NOMO-1 treated with DMSO at 0.1 percent for 48 hours (cell line): ENCODE measurements around the gene NVL.
A peak's percentile ranks its signal among the peaks of the same experiment; 100 is the strongest.
"Not testable (repeated sequence)": the region's sequence is repeated elsewhere in the genome, so short reads cannot be mapped to it uniquely, and the experiment has no call there.

Experiments used
- DNase-seq: peaks from one replicate; lab custom pipeline; 2025; ENCODE audit not compliant: unreplicated experiment; lab: John Stamatoyannopoulos, UW

The NVL gene

DNA sequence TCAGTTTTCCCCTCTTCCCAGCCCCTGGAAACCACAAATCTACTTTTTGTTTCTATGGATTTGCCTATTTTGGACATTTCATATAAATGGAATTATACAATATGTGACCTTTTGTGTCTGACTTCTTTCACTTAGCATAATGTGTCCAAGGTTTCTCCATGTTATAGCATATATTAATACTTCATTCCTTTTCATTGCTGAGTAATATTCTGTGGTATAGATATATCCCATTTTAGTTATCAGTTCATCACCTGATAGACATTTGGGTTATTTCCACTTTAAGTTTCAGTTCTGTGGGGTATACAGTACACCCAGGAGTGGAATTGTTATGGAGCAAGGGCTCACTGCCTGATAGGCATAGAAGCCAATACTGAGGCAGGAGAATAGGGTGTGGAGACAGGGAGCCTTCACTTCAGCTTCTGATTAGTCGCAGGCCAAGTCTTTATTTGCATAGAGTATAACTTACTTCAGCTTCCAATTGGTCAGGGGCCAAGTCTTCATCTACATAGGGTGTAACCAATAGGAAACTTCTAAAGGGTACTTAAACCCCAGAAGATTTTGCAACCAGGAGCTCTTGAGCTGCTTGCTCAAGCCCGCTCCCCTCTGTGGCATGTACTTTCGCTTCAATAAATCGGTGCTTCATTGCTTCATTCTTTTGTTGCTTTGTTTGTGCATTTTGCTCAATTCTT lies 8.3 kb upstream of the NVL start:
- peak; percentile 27 for DNase-seq

DNA sequence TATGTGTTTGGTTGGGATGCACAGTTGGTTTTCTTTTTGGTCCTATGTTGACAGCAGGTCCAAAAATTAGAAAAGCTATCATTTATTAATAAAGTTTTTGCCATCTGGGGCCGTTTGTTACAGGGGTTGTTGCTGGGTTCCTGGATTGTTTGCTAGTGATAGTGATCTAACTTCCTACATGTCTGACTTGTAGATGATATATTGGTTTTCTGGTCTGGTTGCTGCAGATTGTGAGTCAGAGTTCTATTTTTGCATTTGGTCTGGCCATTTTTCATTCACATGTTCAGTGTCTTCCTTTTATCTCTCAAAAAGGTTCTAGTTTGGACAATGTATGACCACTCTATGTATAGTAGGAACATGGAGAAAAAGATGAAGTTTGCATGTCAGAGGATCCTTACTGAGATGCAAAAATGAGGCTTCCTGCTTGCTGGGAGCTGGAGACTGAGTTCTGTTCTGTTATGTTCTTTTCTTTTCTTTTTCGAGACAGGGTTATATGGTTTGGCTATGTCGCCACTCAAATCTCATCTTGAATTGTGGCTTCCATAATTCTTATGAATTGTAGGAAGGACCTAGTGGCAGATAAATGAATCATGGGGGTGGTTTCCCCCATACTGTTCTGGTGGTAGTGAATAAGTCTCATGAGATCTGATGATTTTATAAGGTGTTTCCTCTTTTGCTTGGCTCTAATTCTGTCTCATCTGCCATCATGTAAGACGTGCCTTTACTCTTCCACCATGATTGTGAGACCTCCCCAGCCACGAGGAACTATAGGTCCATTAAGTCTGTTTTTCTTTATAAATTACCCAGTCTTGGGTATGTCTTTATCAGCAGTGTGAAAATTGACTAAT lies 4.2 kb upstream of the NVL start:
- DNase-seq: peak; percentile 96

DNA sequence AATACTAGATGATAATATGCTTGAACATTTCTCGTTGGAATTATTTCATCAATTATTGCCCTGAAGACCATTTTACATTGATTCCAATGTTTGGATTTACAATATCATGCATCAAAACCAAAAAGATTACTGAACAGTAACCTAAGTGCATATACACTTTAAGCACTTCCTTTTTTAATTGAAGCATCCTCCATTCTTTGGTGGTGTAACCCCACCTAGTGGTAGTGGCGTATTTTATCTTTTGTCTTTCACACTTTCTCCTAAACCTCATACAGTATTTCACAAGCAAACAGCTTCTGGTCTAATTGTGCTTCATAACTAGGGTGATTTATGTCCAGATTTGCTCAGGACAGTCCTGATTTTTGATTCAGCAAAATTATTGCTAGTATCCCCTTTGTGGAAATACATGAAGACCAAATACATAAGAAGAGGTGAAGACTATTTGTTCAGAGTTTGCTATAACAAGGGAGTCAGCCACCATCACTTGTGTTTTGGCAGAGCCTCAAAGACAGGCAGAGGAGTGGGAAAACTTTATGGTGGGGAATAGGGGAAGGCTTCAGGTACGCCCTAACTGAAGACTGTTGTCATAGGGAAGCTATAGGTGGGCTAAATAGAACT lies 3.4 kb upstream of the NVL start:
- peak; percentile 91 for DNase-seq

DNA sequence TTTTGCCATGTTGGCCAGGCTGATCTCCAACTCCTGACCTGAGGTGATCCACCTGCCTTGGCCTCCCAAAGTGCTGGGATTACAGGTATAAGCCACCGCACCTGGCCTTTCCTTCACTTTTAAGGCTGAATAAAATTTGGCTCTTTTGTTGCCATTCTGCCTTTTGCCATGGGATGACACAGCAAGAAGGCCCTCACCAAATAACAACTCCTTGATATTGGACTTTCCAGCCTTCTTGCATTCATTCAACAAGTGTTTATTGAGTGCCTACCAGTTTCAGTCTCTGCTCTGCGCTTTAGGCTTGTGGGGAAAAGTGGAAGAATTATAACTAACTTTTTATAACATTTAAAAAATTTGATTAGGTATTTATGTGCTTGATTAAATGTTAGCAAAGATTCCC lies 1.9 kb upstream of the NVL start:
- no peak for DNase-seq

DNA sequence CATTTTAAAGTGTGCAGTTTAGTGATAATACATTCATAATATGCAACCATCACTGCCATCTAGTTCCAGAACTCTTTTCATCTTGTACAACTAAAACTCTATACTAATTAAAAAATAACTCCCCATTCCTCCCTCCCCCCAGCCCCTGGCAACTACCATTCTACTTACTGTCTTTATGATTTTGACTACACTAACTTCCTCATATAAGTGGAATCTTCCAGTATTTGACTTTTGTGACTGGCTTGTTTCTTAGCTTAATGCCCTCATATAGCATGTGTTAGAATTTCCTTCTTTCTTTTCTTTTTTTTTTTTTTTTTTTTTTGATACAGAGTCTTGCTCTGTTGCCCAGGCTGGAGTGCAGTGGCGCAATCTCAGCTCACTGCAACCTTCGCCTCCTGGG lies 1.4 kb upstream of the NVL start:
- peak; percentile 19 for DNase-seq

DNA sequence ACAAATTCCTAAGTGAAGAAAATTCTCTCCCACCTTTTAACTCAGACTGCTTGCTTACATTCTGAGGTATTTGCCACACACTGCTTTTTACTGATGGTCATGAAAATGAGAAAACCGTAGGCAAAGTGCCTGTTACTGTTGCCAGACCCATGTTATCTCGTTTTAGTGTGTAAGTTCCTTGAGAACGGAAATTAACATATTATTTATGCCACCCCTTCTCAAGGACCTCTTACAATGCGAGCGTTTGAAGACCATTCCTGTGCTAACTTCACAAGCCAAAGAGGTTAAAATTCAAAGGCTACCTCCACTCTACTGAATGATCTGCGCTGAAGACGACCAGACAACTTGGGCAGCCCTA lies 509 bp downstream of the NVL start:
- no peak for DNase-seq

DNA sequence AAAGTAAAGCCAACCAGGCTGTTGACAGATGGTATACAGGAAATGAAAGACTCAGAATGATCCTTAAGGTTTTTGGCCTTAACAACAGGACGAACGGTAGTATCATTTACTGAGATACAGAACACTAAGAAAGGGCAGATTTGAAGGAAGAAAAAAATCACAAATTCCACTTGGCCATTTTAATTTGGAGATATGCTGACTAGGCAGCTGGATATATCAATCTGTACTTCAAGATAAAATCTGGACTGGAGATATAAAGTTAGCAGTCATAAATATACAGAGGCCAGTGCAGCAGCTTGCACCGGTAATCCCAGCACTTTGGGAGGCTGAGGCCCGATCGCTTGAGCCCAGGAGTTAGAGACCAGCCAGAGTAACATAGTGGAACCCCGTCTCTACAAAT lies 1.3 kb downstream of the NVL start:
- no peak for DNase-seq

DNA sequence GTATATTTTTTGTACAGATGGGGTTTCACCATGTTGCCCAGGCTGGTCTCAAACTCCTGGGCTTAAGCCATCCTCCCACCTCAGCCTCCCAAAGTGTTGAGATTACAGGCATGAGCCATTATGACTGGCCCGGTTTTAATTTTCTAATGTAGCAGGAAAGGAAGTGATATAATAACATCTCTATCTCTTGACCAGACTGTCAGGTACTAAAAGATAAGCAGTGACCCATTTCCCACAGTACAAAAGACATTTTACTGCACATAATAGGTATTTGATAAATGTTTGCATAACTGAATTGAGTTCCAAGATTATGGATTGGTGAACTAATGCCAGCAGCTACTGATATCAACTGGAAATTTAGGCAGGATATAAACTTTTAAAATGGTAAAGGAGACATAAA lies 4.0 kb downstream of the NVL start:
- DNase-seq: no peak

DNA sequence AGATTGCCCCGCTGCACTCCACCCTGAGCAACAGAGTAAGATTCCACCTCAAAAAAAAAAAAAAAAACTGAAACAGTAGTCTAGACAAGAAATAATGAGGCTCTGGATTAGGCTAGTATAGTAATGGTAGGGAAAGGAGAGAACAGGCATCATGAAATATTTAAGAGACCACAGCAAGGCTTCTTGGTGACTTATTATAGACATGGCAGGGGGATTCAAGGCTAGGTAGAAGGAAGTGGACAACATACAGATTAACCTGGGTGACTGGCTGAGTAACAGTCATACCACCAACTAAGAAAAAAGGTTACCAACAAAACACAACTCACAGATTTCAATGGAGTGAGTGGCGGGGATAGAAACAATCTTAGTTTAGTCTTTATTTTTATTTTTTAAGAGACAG lies 8.3 kb downstream of the NVL start:
- no peak for DNase-seq

DNA sequence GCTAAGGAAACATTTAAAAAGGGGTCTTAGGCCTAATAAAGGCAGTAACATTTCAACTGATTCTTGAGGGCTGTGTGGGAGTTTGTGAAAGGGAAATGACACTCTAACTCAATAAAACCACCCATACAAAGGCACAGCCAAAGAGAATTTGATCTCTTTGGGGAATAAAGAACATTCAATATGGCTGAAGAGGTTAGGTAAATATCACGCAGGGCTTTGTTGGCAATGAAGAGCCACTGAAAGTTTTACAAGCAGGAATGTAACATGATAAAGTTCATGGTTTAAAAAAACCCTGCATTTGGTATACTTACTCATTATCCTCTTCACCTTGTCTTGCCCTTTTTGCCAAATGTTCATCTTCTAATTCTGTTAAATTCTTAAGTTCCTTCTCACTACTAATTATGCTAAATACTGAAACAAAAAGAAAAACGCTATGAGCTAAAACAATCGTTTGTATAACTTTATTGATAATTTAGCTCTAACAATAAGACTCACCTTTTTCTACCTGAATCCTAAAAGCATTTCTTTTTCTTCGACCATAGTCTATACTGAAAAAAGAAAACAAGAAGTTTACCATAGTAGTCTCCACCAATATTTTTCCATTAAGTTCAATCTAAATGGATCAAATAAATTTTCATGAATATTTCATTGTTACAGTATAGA lies 12.5 kb downstream of the NVL start:
- no peak for DNase-seq

DNA sequence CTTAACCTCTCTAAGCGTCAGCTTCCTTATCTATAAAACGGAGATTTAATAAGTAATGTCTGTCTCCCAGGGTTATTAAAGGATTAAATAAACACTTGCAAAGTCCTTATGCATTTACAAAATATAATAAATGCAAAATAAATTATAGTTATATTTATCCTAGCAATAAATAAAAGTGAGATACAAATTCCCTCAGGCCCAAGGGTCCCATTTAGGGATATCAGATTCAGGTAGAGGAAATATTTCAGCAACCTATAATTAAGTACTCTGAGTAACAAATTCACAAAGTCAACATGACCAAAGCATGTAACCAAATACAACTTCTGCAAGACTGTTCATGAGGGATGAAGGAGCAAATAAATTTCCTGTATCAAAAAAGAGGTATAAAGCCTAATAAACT lies 17.9 kb downstream of the NVL start:
- DNase-seq: no peak

DNA sequence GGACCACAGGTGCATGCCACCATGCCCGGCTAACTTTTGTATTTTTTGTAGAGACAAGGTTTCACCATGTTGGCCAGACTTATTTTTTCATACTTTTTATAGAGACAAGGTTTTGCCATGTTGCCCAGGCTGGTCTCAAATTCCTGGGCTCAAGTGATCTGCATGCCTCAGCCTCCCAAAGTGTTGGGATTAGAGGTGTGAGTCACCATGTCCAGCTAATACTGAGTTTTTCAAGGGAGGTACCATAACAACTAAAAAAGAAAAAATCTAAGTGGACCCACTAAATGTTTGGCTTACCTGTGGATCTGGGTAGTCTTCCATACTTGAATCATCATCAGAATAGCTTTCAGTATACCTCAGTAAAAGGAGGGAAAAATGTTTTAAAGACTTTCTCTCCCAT lies 18.5 kb downstream of the NVL start:
- not testable (repeated sequence) for DNase-seq

DNA sequence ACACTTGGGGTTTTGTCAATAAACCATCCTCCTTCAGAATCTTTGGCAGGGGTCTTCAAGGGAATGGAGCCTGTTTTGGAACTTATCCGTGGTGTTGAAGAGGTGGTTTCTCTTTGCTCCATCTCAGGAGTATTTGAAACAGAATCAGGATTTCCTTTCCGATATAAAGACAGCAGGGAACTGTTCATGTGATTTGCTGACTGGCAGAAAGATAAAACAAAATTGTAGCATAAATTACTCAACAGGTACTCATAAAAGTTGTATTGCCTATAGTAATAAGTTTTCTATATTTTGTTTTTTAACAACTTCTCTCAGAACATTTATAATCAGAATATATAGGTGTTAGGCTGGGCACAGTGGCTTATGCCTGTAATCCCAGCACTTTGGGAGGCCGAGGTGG lies 21.9 kb downstream of the NVL start:
- no peak for DNase-seq

DNA sequence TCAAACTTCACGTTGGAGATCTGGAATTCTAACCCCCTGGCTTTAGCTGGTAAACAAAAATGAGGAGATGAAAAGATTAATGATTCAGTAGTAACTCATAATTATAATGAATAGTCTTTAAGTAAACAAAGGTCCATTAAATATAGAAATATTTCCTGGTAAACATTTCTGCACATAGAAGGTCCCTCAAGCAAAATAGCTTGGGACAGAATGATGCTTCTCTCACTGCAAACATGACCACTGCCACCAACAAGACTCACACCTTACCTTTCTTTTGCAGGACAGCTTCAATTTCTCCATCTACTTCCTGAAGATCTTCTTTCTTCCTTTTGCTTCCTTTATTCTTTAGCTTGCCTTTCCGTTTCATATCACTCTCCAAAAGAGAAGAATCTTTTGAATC lies 25.2 kb downstream of the NVL start:
- DNase-seq: no peak

DNA sequence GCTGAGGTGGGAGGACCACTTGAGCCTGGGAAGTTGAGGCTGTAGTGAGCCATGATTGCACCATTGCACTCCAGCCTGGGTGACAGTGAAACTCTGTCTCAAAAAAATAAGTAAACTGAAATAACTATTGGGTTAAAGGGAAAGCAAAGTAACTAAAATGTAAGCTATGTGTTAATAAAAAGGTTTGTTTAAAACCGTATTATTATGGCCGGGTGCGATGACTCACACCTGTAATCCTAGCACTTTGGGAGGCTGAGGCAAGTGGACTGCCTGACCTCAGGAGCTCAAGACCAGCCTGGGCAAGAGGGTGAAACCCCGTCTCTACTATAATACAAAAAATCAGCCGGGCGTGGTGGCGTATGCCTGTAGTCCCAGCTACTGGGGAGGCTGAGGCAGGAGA lies 27.0 kb downstream of the NVL start:
- DNase-seq: no peak

DNA sequence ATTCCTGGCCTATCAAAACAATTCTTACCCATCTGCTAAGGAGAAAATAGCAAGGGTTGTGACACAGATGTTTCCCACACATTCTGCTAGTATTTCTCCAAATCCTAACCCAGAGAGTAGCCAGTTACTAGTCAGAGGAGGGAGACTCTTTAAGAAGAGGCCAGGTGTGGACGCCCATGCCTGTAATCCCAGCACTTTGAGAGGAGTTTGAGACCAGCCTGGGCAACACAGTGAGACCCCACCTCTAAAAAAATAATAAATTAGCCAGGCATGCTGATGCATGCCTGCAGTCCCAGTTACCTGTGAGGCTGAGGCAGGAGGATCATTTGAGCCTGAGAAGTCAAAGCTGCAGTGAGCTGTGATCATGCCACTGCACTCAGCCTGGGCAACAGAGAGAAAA lies 28.6 kb downstream of the NVL start:
- DNase-seq: no peak

DNA sequence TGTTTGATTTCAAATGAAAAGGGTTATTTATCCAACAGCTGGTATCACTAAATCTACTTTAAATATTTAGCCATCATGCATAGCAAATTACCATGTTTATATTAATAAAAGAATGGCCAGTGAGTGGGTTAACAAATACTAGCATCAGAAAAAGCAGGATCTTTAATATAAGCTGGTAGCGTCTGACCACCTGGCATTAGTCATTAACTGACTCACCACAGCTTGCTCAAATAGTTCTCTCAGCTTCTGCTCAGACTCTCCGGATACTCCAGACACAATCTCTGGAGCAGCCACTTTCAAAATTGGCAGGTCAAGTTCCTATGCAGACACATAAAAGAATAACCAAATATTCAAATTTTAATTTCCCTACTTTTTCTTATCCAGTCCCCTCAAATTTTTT lies 29.6 kb downstream of the NVL start:
- no peak for DNase-seq

DNA sequence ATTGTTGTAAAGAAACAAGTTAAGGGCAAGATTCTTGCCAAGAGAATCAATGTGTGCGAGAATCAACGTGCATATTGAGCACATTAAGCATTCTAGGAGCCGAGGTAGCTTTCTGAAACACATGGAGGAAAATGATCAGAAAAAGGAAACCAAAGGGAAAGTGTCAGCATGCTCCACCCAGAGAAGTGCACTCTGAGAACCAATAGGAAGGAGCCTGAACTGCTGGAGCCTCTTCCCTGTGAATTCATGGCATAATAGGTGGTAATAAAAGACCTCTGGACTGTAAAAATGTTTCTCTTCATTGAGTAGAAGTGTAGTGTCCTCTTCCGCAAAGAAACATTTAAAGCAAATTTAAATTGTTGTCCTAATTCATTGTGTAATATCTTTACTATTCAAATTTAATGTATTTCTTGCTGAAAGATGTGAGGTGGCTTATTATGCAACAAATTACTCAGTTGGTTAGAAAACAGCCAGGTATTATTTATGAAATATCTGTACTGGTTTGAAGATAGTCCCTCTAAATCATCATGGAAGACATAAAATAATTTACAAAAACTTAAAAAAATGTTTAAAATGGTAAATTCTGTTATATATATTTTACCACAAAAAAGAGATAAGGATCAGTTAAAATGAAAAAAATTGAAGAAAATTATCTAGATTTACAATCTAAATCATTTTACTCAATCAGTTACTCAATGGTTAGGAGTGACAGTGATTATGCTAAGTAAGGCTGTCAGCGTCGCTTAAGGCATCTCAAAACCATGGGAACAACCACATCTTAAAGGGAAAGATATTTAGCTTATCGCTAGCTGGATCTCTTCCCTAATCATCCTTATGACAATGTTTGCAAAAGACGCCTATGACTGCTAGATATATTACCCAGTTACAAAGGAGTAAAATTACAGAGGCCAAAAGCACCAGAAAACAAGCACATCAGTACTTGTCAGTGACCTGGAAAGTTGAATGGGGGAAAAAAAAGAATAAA lies 31.3 kb downstream of the NVL start:
- no peak for DNase-seq

DNA sequence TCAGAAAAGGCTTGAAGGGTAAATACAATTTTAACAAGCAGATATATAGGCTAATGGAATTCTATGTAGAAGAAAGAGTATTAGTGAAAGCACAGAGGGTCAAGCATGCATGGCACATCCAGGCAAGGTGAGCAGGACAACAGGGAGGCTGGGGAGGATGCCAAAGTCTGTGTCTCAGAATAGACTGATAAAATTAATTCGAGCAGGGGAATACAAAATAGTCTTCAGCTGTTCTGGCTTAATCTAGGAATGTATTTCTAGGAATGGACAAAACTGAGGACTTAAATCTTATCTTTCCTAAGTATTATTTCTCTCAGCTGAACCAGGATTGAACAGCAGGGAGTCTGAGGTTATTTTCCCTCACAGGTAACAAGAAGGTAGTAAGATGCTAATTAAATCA lies 35.2 kb downstream of the NVL start:
- DNase-seq: no peak

DNA sequence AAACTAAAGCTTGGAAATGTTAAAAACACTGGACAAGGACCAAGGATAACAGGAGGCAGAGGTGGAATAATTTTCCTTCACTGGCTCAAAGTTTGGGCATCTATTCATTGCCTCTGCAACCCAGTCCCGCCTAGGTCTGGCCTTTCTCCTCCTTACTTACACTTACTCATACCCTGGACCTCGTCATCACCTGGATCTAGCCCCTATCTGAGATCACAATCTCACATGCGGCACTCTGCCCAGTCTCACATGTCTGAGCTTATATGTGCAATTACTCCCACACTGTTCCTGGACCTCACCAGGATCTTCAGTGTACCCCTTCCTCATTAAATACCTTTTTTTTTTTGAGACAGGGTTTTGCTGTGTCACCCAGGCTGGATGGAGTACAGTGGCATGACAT lies 37.6 kb downstream of the NVL start:
- DNase-seq: no peak

DNA sequence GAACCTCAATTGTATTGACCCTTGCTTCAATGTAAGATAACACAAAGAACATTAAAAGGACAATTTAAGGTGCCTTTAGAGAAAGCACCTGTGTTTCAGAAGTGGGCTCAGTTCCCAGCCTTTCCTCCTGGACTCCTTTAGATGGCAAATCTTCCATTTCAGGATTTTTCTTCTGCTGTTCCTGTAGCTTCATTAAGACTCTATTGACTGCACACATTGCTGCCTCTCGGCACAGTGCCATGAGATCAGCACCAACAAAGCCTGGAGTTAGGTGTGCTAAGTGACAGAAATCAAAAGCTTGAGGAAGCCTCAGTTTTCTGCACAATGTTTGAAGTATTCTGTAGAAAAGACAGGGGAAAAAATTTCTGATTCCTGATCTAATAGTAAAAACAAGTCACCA lies 40.6 kb downstream of the NVL start:
- no peak for DNase-seq
